ENCODE measurements around the gene MMEL1.
A peak's percentile ranks its signal among the peaks of the same experiment; 100 is the strongest.
"Not testable (repeated sequence)": the region's sequence is repeated elsewhere in the genome, so short reads cannot be mapped to it uniquely, and the experiment has no call there.

The MMEL1 gene

GRCh38 chr1:2628191-2628932 lies 4.5 kb downstream of the MMEL1 start:
- DNase-seq: no peak

- no peak for DNase-seq
These were observed 5.1 kb downstream of the MMEL1 start for GRCh38 chr1:2627746-2628145.

GRCh38 chr1:2625748-2626147 lies 7.1 kb downstream of the MMEL1 start:
- DNase-seq: not testable (repeated sequence)

GRCh38 chr1:2625311-2625710 lies 7.5 kb downstream of the MMEL1 start:
- DNase-seq: no peak

GRCh38 chr1:2624735-2625300 lies 8.0 kb downstream of the MMEL1 start:
- DNase-seq: no peak

GRCh38 chr1:2623571-2624337 lies 9.1 kb downstream of the MMEL1 start:
- no peak for DNase-seq

GRCh38 chr1:2617971-2618470 lies 14.8 kb downstream of the MMEL1 start:
- DNase-seq: no peak

GRCh38 chr1:2614145-2614544 lies 18.7 kb downstream of the MMEL1 start:
- DNase-seq: no peak

GRCh38 chr1:2612591-2613365 lies 20.0 kb downstream of the MMEL1 start:
- DNase-seq: no peak

GRCh38 chr1:2611621-2612437 lies 21.0 kb downstream of the MMEL1 start:
- DNase-seq: peak; percentile 49

GRCh38 chr1:2611031-2611501 lies 21.8 kb downstream of the MMEL1 start:
- peak; percentile 92 for DNase-seq

GRCh38 chr1:2610036-2610959 lies 22.5 kb downstream of the MMEL1 start:
- peak; percentile 86 for DNase-seq

- DNase-seq: no peak
These were observed 23.3 kb downstream of the MMEL1 start for GRCh38 chr1:2609319-2610035.

GRCh38 chr1:2607641-2608091 lies 25.1 kb downstream of the MMEL1 start:
- DNase-seq: no peak

- no peak for DNase-seq
These were observed 25.8 kb downstream of the MMEL1 start for GRCh38 chr1:2606881-2607621.

GRCh38 chr1:2606396-2606880 lies 26.4 kb downstream of the MMEL1 start:
- DNase-seq: no peak

- DNase-seq: no peak
These were observed 27.1 kb downstream of the MMEL1 start for GRCh38 chr1:2605509-2606395.
